ENCODE measurements around the gene PAFAH1B2. TPM values are rescaled to one million over a fixed set of nuclear protein-coding genes. Genes with fewer than 3 reads are reported as not detected.

The PAFAH1B2 gene
- total and polyA plus RNA-seq, 2 of the 8 experiments (the other 6 are each of a cell fraction or from before 2014, with no cell fraction given), result 38.2 to 161 TPM

GRCh38 chr11:117180020-117180419 is 35.9 kb downstream of the PAFAH1B2 start:
- DNase-seq (ENCODE audit: low read depth in 1 of 2, low spot score in 2 of 2) (no peak), FAIRE-seq (no peak)
- peaks cover 6 to 16% (median 12%) of the 10 kb centered on the region in 4 experiments for H3K4me1 ChIP-seq (replicated peaks in 1 of 4; ENCODE audit: control insufficient read depth in 3 of 4, insufficient read depth in 4 of 4, low read length in 3 of 4)
- H3K79me2 ChIP-seq (ENCODE audit: control insufficient read depth in 1 of 2, insufficient read depth in 2 of 2, low read length in 2 of 2), result no peaks in the 10 kb centered on the region
- H2AK5ac ChIP-seq (ENCODE audit: low read depth, low read length), result no peak overlapping the region
- no peak overlapping the region for H2BK15ac ChIP-seq (ENCODE audit: low read length)
- no peak overlapping the region for H4K8ac ChIP-seq (ENCODE audit: extremely low read depth, insufficient read depth, low read length)
- H3K18ac ChIP-seq (ENCODE audit: extremely low read depth, low read length), result no peak overlapping the region
- POLR2A ChIA-PET (ENCODE audit: partially characterized antibody), result interaction anchor here (0.6 to 12.6 kb wide), 15 partner anchors 10 to 438 kb away, joined by 3 to 153 read pairs (median 4); partner anchors contain the start of genes PAFAH1B2, PCSK7 and TAGLN
- peak overlapping the region; percentile 79 to 89 (median 82); a peak in 5 of 8 replicates for H3K4me3 ChIP-seq (ENCODE audit: extremely low read depth in 1 of 4, insufficient read depth in 2 of 4, low read depth in 3 of 4, low read length in 4 of 4)
- 81% methylated on average over 4 of the region's 4 CpGs; no CpG with 5 or more reads in 1 of the 2 experiments for WGBS, 2 experiments (ENCODE audit: extremely low coverage in 1 of 2, insufficient coverage in 1 of 2, insufficient read length in 1 of 2, insufficient replicate concordance in 2 of 2, low coverage in 1 of 2, low lambda C conversion rate in 2 of 2, missing lambda C conversion rate in 1 of 2)
- H3K4ac ChIP-seq (replicated peaks; ENCODE audit: insufficient read length, low read depth, low read length), result no peak overlapping the region
- H3K36me3 ChIP-seq (ENCODE audit: control insufficient read depth in 2 of 4, insufficient read depth in 4 of 4, low read length in 3 of 4), result peaks cover 0 to 6% (median 4%) of the 10 kb centered on the region in 4 experiments; a peak in 2 of 8 replicates
- H3K27ac ChIP-seq (ENCODE audit: low read depth, low read length), result no peak overlapping the region
- H3K56ac ChIP-seq (replicated peaks; ENCODE audit: insufficient read length, low read depth, low read length), result no peak overlapping the region
- no peak overlapping the region for H2BK12ac ChIP-seq (ENCODE audit: low read depth, low read length)
- no peaks in the 10 kb centered on the region for H3K9me3 ChIP-seq (ENCODE audit: insufficient read depth in 2 of 2, low read depth in 1 of 2, low read length in 1 of 2)
- no peaks in the 10 kb centered on the region for H3K79me1 ChIP-seq (ENCODE audit: low read depth, low read length)
- H2BK120ac ChIP-seq (replicated peaks; ENCODE audit: low read depth, low read length), result no peak overlapping the region
- no peaks in the 10 kb centered on the region for H3K27me3 ChIP-seq (replicated peaks in 1 of 4; ENCODE audit: control insufficient read depth in 3 of 4, extremely low read depth in 1 of 4, insufficient read depth in 3 of 4, low read length in 3 of 4)
- TF ChIP-seq POLR2AphosphoS5 (IDR thresholded peaks at IDR 0.05; ENCODE audit: low read depth, low read length), result no peak
- TF ChIP-seq JUND (IDR thresholded peaks at IDR 0.05; ENCODE audit: low read length), result no peak
- TF ChIP-seq PHF8 (conservative IDR thresholded peaks at IDR 0.05; ENCODE audit: low read depth, low read length), result no peak
- TF ChIP-seq TCF12 (IDR thresholded peaks at IDR 0.05; ENCODE audit: low read depth, low read length), result no peak
- no peak for TF ChIP-seq NANOG (IDR thresholded peaks at IDR 0.05; ENCODE audit: insufficient read depth, low read depth, low read length, poor library complexity, severe bottlenecking)
- TF ChIP-seq KDM5A (IDR thresholded peaks at IDR 0.05; ENCODE audit: low read length), result no peak
- no peak for TF ChIP-seq TBP (IDR thresholded peaks at IDR 0.05; ENCODE audit: low read depth, low read length)
- no peak for TF ChIP-seq BACH1 (IDR thresholded peaks at IDR 0.05; ENCODE audit: low read length)
- H4K91ac ChIP-seq (replicated peaks; ENCODE audit: insufficient read length, low read length), result no peak overlapping the region
- H2BK5ac ChIP-seq (ENCODE audit: low read depth, low read length), result no peak overlapping the region
- H2AFZ ChIP-seq (ENCODE audit: low read length), result no peak overlapping the region
- H4K5ac ChIP-seq (ENCODE audit: insufficient read length, low read depth, low read length), result no peak overlapping the region
- peaks cover 1 to 4% of the 10 kb centered on the region in 2 experiments for H4K20me1 ChIP-seq (replicated peaks in 1 of 2; ENCODE audit: control insufficient read depth in 1 of 2, insufficient read depth in 2 of 2, low read length in 2 of 2)
- H3K23ac ChIP-seq (ENCODE audit: insufficient read length), result no peak overlapping the region
- peak overlapping the region; percentile 87 to 96 for H3K4me2 ChIP-seq (ENCODE audit: insufficient read depth in 1 of 2, low read depth in 2 of 2, low read length in 2 of 2)
- H3K23me2 ChIP-seq (ENCODE audit: low read depth, low read length), result peaks cover 11% of the 10 kb centered on the region
- no peak overlapping the region for H3K14ac ChIP-seq (ENCODE audit: insufficient read length)
- no peak overlapping the region for H2BK20ac ChIP-seq (ENCODE audit: low read length)
- H3K9ac ChIP-seq (replicated peaks in 1 of 4; ENCODE audit: extremely low read depth in 1 of 4, low read depth in 3 of 4, low read length in 3 of 4), result no peak overlapping the region; a peak in 1 of 7 replicates
- CTCF ChIA-PET (ENCODE audit: partially characterized antibody), result interaction anchor here (0.6 to 14.0 kb wide), 18 partner anchors 8 to 389 kb away, joined by 3 to 359 read pairs (median 5); partner anchors contain the start of genes APOA5, PCSK7, RNF214 and SIK3

Measured in H1 (cell line).